Activated naive CD4-positive, alpha-beta T cell treated with anti-CD3 and anti-CD28 coated beads, Interleukin-2, amount 50 U/mL, for 24 hours (primary cell): ENCODE results near the gene SULT1E1.
"Not testable (repeated sequence)": the region's sequence is repeated elsewhere in the genome, so short reads cannot be mapped to it uniquely, and the experiment has no call there.

Experiments used
- H3K27ac Mint-ChIP-seq: one replicate; pipeline ENCODE4 v1.8.0; 2021; ENCODE audit warnings: mild to moderate bottlenecking, mixed read lengths
- H3K27me3 Mint-ChIP-seq: one replicate; pipeline ENCODE4 v1.8.0; 2021; ENCODE audit warnings: mixed read lengths
- H3K36me3 Mint-ChIP-seq: one replicate; pipeline ENCODE4 v1.8.0; 2021; ENCODE audit warnings: mixed read lengths
- H3K4me1 Mint-ChIP-seq: one replicate; pipeline ENCODE4 v1.8.0; 2021; ENCODE audit warnings: mixed read lengths
- H3K4me3 Mint-ChIP-seq: one replicate; pipeline ENCODE4 v1.8.0; 2021; ENCODE audit warnings: mild to moderate bottlenecking, mixed read lengths
- H3K9me3 Mint-ChIP-seq: one replicate; pipeline ENCODE4 v1.8.0; 2021; ENCODE audit warnings: mixed read lengths

Gene SULT1E1

DNA sequence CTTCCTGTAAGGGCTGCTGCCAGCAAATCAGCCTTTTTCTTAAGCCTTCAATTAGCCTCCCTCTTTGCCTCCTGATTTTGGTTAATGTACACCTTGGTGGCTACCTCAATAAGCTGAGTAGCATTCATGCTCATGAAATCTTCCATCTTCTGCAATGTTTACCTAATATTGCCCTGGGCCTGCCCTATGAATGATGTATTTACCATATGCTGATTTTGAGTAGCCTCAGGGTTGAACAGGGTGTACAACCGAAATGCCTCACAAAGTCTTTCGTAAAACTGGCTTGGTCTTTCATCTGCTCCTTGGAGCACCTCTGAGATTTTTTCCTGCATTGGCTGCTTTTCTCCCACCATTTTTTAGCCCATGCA, 29.8 kb downstream of the SULT1E1 start:
- no peak overlapping the region for H3K27ac Mint-ChIP-seq
- H3K27me3 Mint-ChIP-seq, result no peaks in the 10 kb centered on the region
- H3K9me3 Mint-ChIP-seq, result no peaks in the 10 kb centered on the region
- H3K36me3 Mint-ChIP-seq, result no peaks in the 10 kb centered on the region
- H3K4me1 Mint-ChIP-seq, result peaks cover 9% of the 10 kb centered on the region
- no peak overlapping the region for H3K4me3 Mint-ChIP-seq

GRCh38 chr4:69829678-69830077, 30.3 kb downstream of the SULT1E1 start:
- H3K27ac Mint-ChIP-seq, result no peak overlapping the region
- H3K36me3 Mint-ChIP-seq, result no peaks in the 10 kb centered on the region
- peaks cover 9% of the 10 kb centered on the region for H3K4me1 Mint-ChIP-seq

DNA sequence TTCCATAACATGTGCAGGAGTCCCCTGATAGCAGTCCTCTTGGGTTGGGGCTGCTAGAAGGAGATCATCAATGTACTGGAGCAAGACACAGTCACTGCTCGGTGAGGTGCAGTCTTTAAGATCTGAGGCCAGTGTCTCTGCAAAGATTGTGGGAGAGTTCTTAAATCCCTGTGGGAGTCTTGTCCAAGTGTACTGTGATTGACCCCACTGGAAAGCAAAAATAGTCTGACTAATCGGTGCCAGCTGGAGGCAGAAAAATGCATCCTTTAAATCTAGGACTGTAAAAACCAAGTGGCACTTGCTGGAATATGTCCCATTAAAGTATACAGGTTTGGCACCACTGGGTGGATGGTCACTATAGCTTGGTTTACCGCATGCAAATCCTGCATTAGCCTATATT, 31.1 kb downstream of the SULT1E1 start:
- Mint-ChIP-seq H3K27me3 (no peaks in the 10 kb centered on the region), H3K27ac (no peak overlapping the region), H3K4me3 (no peak overlapping the region), H3K36me3 (no peaks in the 10 kb centered on the region), H3K4me1 (peaks cover 11% of the 10 kb centered on the region), H3K9me3 (no peaks in the 10 kb centered on the region)

More at GRCh38 chr4:69829678-69830077, 30.3 kb downstream of the SULT1E1 start:
- Mint-ChIP-seq H3K4me3 (no peak overlapping the region), H3K9me3 (no peaks in the 10 kb centered on the region), H3K27me3 (no peaks in the 10 kb centered on the region)

DNA sequence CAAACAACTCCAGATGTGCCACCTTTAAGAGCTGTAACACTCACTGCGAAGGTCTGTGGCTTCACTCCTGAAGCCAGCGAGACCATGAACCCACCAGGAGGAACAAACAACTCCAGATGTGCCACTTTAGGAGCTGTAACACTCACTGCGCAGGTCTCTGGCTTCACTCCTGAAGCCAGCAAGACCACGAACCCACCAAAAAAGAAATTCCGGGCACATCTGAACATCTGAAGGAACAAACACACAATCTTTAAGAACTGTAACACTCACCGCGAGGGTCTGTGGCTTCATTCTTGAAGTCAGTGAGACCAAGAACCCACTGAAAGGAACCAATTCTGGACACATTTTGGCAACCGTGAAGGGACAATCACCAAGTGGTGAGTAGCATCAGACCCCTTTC, 34.9 kb downstream of the SULT1E1 start:
- not testable (repeated sequence) for H3K27ac Mint-ChIP-seq, H3K36me3 Mint-ChIP-seq, H3K27me3 Mint-ChIP-seq, H3K9me3 Mint-ChIP-seq, H3K4me1 Mint-ChIP-seq
- peak overlapping the region; percentile 23 for H3K4me3 Mint-ChIP-seq

- Mint-ChIP-seq H3K27ac (peak overlapping the region; percentile 33), H3K9me3 (no peaks in the 10 kb centered on the region), H3K36me3 (no peaks in the 10 kb centered on the region), H3K4me3 (no peak overlapping the region), H3K4me1 (peaks cover 9% of the 10 kb centered on the region), H3K27me3 (no peaks in the 10 kb centered on the region)
These were observed 36.3 kb downstream of the SULT1E1 start for GRCh38 chr4:69823481-69824186.

GRCh38 chr4:69823048-69823447, 36.9 kb downstream of the SULT1E1 start:
- Mint-ChIP-seq H3K36me3 (no peaks in the 10 kb centered on the region), H3K9me3 (no peaks in the 10 kb centered on the region), H3K27ac (no peak overlapping the region), H3K4me1 (peaks cover 9% of the 10 kb centered on the region), H3K4me3 (no peak overlapping the region), H3K27me3 (no peaks in the 10 kb centered on the region)

- H3K36me3 Mint-ChIP-seq, result no peaks in the 10 kb centered on the region
- peaks cover 9% of the 10 kb centered on the region for H3K4me1 Mint-ChIP-seq
- H3K27ac Mint-ChIP-seq, result no peak overlapping the region
These were observed 37.7 kb downstream of the SULT1E1 start for GRCh38 chr4:69822198-69822597.

GRCh38 chr4:69818060-69818639, 41.8 kb downstream of the SULT1E1 start:
- peaks cover under 1% of the 10 kb centered on the region for H3K4me1 Mint-ChIP-seq
- no peaks in the 10 kb centered on the region for H3K9me3 Mint-ChIP-seq
- H3K36me3 Mint-ChIP-seq, result no peaks in the 10 kb centered on the region
- no peak overlapping the region for H3K4me3 Mint-ChIP-seq
- H3K27ac Mint-ChIP-seq, result no peak overlapping the region
- H3K27me3 Mint-ChIP-seq, result no peaks in the 10 kb centered on the region

More at GRCh38 chr4:69822198-69822597, 37.7 kb downstream of the SULT1E1 start:
- Mint-ChIP-seq H3K9me3 (no peaks in the 10 kb centered on the region), H3K27me3 (no peaks in the 10 kb centered on the region), H3K4me3 (no peak overlapping the region)

DNA sequence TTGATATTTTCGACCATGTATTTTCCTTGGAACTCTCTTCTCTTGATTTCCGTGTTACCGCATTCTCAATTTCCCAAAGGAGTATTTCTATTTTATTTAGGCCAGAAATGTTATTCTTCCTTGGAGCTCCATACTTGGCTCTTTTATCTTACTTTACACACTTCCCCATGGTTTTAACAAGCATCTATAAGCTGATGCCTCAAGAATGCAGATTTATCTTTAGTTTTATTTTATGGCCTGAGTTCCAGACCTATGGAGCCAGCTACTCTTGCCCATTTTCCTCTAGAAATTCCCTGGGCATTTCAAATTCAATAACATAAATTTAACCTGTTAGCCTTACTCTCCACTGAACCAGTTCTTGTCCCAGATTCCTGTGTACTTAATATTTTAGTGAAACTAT, 43.7 kb downstream of the SULT1E1 start:
- no peaks in the 10 kb centered on the region for H3K9me3 Mint-ChIP-seq
- H3K4me1 Mint-ChIP-seq, result peaks cover 9% of the 10 kb centered on the region
- no peak overlapping the region for H3K4me3 Mint-ChIP-seq
- no peaks in the 10 kb centered on the region for H3K27me3 Mint-ChIP-seq
- no peak overlapping the region for H3K27ac Mint-ChIP-seq
- peaks cover under 1% of the 10 kb centered on the region for H3K36me3 Mint-ChIP-seq

DNA sequence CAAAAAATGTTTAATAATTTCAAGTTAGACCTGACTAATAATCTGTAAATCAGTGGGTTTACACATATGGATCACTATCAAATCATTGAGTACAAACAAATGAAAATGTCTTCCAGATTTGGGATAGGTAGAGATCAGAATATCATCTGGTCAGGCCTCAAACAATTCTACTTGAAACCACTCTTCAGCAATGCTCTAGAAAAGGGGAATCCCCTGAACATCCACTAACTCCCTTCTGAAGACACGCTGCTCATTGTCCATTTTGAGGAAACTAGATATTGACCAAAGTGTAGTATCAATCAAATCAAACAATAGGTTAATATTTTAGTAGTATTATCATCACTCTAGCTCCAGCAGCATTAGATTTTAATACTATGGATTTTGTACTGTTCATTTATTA, 46.3 kb downstream of the SULT1E1 start:
- Mint-ChIP-seq H3K4me1 (peaks cover 12% of the 10 kb centered on the region), H3K9me3 (no peaks in the 10 kb centered on the region), H3K27me3 (no peaks in the 10 kb centered on the region), H3K4me3 (no peak overlapping the region), H3K36me3 (peaks cover 2% of the 10 kb centered on the region), H3K27ac (no peak overlapping the region)

GRCh38 chr4:69811166-69811565, 48.8 kb downstream of the SULT1E1 start:
- H3K27me3 Mint-ChIP-seq, result no peaks in the 10 kb centered on the region
- no peaks in the 10 kb centered on the region for H3K9me3 Mint-ChIP-seq
- H3K4me1 Mint-ChIP-seq, result peaks cover 12% of the 10 kb centered on the region
- no peak overlapping the region for H3K27ac Mint-ChIP-seq
- no peak overlapping the region for H3K4me3 Mint-ChIP-seq
- peaks cover 4% of the 10 kb centered on the region for H3K36me3 Mint-ChIP-seq

GRCh38 chr4:69800599-69800998, 59.3 kb downstream of the SULT1E1 start:
- H3K27me3 Mint-ChIP-seq, result no peaks in the 10 kb centered on the region
- peaks cover 4% of the 10 kb centered on the region for H3K36me3 Mint-ChIP-seq
- H3K9me3 Mint-ChIP-seq, result no peaks in the 10 kb centered on the region
- no peak overlapping the region for H3K4me3 Mint-ChIP-seq
- no peak overlapping the region for H3K27ac Mint-ChIP-seq
- no peaks in the 10 kb centered on the region for H3K4me1 Mint-ChIP-seq

GRCh38 chr4:69799337-69799736, 60.6 kb downstream of the SULT1E1 start:
- H3K9me3 Mint-ChIP-seq, result no peaks in the 10 kb centered on the region
- no peaks in the 10 kb centered on the region for H3K4me1 Mint-ChIP-seq
- H3K27ac Mint-ChIP-seq, result no peak overlapping the region
- H3K27me3 Mint-ChIP-seq, result no peaks in the 10 kb centered on the region
- no peak overlapping the region for H3K4me3 Mint-ChIP-seq
- peaks cover 4% of the 10 kb centered on the region for H3K36me3 Mint-ChIP-seq

DNA sequence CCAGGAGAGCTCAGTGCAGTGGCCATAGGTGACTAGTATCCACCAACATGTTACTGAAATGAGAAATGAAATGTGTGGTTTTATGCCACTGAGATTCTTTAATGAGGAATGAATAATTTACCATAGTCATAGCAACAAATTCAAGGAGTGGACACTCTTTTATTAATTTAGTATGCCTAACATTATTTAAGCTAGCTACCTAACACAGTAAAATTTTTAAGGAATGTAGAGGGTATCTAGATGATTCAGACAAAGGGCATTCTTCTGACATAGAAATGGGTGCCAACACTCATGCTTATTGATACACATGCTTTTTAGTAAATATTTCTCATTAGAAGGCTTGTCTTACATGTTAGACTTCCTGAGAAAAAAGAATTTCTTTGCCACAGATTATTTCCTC, 66.2 kb downstream of the SULT1E1 start:
- H3K36me3 Mint-ChIP-seq, result peaks cover 4% of the 10 kb centered on the region
- no peak overlapping the region for H3K4me3 Mint-ChIP-seq
- H3K4me1 Mint-ChIP-seq, result peaks cover 5% of the 10 kb centered on the region
- no peaks in the 10 kb centered on the region for H3K9me3 Mint-ChIP-seq
- no peak overlapping the region for H3K27ac Mint-ChIP-seq
- H3K27me3 Mint-ChIP-seq, result no peaks in the 10 kb centered on the region
